Activated CD4-positive, alpha-beta T cell treated with anti-CD3 and anti-CD28 coated beads for 1 hour (primary cell): ENCODE data around the gene MKLN1.

Experiments used
- DNase-seq: peaks from one replicate; pipeline ENCODE4 v3.0.0-alpha.2; 2020

MKLN1 gene

GRCh38 chr7:131355917-131356777, 28.5 kb downstream of the MKLN1 start:
- DNase-seq = no peak

- no peak for DNase-seq
Measured at GRCh38 chr7:131357282-131357880, 29.7 kb downstream of the MKLN1 start.

GRCh38 chr7:131358636-131359035, 31.0 kb downstream of the MKLN1 start:
- no peak for DNase-seq

GRCh38 chr7:131359136-131359776, 31.6 kb downstream of the MKLN1 start:
- no peak for DNase-seq

GRCh38 chr7:131363719-131364118, 36.0 kb downstream of the MKLN1 start:
- no peak for DNase-seq

GRCh38 chr7:131364767-131365344, 37.2 kb downstream of the MKLN1 start:
- DNase-seq = no peak

GRCh38 chr7:131365838-131366237, 38.2 kb downstream of the MKLN1 start:
- DNase-seq = no peak

GRCh38 chr7:131369354-131369753, 41.7 kb downstream of the MKLN1 start:
- DNase-seq = no peak

GRCh38 chr7:131370523-131370968, 42.9 kb downstream of the MKLN1 start:
- no peak for DNase-seq

GRCh38 chr7:131371411-131371810, 43.7 kb downstream of the MKLN1 start:
- DNase-seq = no peak

GRCh38 chr7:131372554-131372953, 44.9 kb downstream of the MKLN1 start:
- DNase-seq = no peak

GRCh38 chr7:131374821-131375220, 47.1 kb downstream of the MKLN1 start:
- no peak for DNase-seq

- DNase-seq = no peak
Measured at GRCh38 chr7:131381069-131381838, 53.6 kb downstream of the MKLN1 start.

- DNase-seq = no peak
Measured at GRCh38 chr7:131383417-131384285, 56.0 kb downstream of the MKLN1 start.

- DNase-seq = no peak
Measured at GRCh38 chr7:131384286-131384635, 56.6 kb downstream of the MKLN1 start.

- no peak for DNase-seq
Measured at GRCh38 chr7:131385039-131385605, 57.4 kb downstream of the MKLN1 start.

GRCh38 chr7:131388126-131388525, 60.5 kb downstream of the MKLN1 start:
- no peak for DNase-seq

- DNase-seq = no peak
Measured at GRCh38 chr7:131390275-131390674, 62.6 kb downstream of the MKLN1 start.

- no peak for DNase-seq
Measured at GRCh38 chr7:131391145-131391544, 63.5 kb downstream of the MKLN1 start.

- DNase-seq = no peak
Measured at GRCh38 chr7:131400681-131401176, 73.1 kb downstream of the MKLN1 start.

- DNase-seq = no peak
Measured at GRCh38 chr7:131401194-131401593, 73.5 kb downstream of the MKLN1 start.
